ENCODE data around the gene NRGN. TPM values are rescaled to one million over a fixed set of nuclear protein-coding genes. Genes with fewer than 3 reads are reported as not detected.

NRGN gene
- total RNA-seq, 1 donor from 2014 or later: 79.9 TPM

DNA sequence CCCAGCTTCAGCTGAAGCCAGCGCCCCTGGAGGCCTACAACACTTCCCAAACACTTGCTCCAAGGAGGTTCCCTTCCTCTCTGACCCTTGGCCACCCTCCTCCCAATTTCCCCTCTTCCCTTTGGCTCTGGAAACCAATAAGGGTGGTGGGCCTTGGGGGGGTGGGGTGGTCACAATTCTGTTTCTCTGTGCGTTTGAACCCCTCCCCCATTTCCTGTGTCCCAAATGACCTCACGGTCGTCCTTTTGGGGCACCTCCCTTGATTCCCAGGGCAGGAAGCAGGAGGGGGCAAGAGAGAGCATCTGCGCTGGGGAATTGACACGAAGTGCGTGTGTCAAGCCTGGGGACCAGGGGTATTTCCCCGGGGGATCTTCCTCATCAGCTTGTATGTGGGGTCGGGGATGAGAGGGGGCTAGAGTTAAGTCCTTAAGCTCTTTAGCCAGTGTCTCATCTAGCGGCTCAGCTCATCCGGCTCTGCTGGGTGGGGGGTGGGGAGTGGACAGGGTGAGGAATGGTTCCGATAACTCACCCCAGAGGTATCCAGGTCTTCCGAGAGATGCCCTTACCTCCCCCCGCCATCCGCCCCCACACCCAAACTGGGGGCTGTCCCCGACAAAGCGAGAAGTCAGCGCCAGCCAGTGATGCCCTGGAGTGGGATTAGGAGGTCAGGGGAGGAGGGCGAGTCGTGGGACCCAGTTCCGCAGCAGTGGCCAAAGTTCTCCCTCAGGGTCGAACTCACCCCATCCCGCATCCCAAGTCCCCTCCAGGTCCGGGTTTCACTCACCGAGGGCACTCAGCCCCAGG, 21.8 kb downstream of the NRGN start:
- Histone ChIP-seq H3K36me3 (peaks cover 8% of the 10 kb centered on the region), H3K27ac (peak overlapping the region; percentile 89), H3K4me1 (peaks cover 38% of the 10 kb centered on the region), H3K27me3 (peaks cover 22% of the 10 kb centered on the region), H3K9me3 (no peaks in the 10 kb centered on the region), H3K4me3 (peak overlapping the region; percentile 73)
- TF ChIP-seq CTCF (IDR thresholded peaks at IDR 0.05): no peak
- ATAC-seq (no peak), DNase-seq (peak; percentile 66)
- intact Hi-C loops (cut with DNase I): no loop called here

DNA sequence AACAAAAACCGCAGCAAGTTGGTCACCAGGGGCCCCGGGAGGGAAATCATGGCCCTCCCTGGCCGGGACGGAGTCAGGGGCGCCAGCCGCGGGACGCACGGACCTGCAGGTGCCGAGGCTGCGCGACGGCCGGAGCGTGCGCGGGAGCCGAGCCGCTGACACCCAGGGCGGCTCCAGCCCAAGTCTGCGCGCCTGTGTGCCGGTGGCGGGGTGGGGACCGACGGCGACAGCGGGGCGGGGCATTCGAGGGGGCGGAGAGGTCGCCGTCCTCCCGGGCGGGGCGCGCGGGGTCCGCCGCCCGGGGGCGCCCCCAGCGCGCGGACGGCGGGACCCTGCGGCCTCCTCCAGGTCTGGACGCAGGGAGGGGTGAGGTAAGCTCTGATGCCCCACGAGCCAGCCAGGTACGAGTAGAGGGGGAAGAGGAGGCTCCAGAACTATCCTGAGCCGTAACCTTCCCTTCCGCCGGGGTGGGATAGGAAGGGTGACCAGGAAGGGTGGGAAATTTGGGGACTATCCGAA, 22.4 kb downstream of the NRGN start, which contains the start of gene ESAM:
Gene ESAM, minus strand, starts transcription at position 186 of the 519 bp plus-strand sequence. Its CDS starts 136 bp downstream, at position 50.
- peak; percentile 80 for ATAC-seq
- peak; percentile 90 for DNase-seq
- H3K4me3 ChIP-seq: peak within 1 kb of the TSS; percentile 73
- H3K27ac ChIP-seq: peak within 1 kb of the TSS; percentile 89
- intact Hi-C loops (cut with DNase I): no loop called here
- peaks cover 22% of the 10 kb centered on the region for H3K27me3 ChIP-seq
- peaks cover 33% of the 10 kb centered on the region for H3K4me1 ChIP-seq
- TF ChIP-seq CTCF (IDR thresholded peaks at IDR 0.05): no peak
- no peaks in the 10 kb centered on the region for H3K9me3 ChIP-seq
- peaks cover 5% of the 10 kb centered on the region for H3K36me3 ChIP-seq

- intact Hi-C loops (cut with DNase I): no loop called here
- TF ChIP-seq CTCF (IDR thresholded peaks at IDR 0.05): no peak
- H3K27me3 ChIP-seq: peaks cover 22% of the 10 kb centered on the region
- peak; percentile 6 for ATAC-seq
- H3K4me3 ChIP-seq: peak overlapping the region; percentile 73
- no peaks in the 10 kb centered on the region for H3K9me3 ChIP-seq
- DNase-seq: peak; percentile 77
- H3K36me3 ChIP-seq: peaks cover 8% of the 10 kb centered on the region
- peak overlapping the region; percentile 75 for H3K27ac ChIP-seq
- peaks cover 29% of the 10 kb centered on the region for H3K4me1 ChIP-seq
Observed at GRCh38 chr11:124762624-124763155, 22.9 kb downstream of the NRGN start.

GRCh38 chr11:124763156-124763947, 23.6 kb downstream of the NRGN start:
- intact Hi-C loops (cut with DNase I): no loop called here
- TF ChIP-seq CTCF (IDR thresholded peaks at IDR 0.05): peak; percentile 78
- H3K27ac ChIP-seq: peak overlapping the region; percentile 75
- peaks cover 21% of the 10 kb centered on the region for H3K27me3 ChIP-seq
- H3K36me3 ChIP-seq: peaks cover 11% of the 10 kb centered on the region
- no peaks in the 10 kb centered on the region for H3K9me3 ChIP-seq
- H3K4me1 ChIP-seq: peaks cover 22% of the 10 kb centered on the region
- H3K4me3 ChIP-seq: peak overlapping the region; percentile 73
- DNase-seq: peak; percentile 95
- ATAC-seq: peak; percentile 46

GRCh38 chr11:124766156-124766555, 26.4 kb downstream of the NRGN start:
- TF ChIP-seq CTCF (IDR thresholded peaks at IDR 0.05): no peak
- intact Hi-C loops (cut with DNase I): no loop called here
- Histone ChIP-seq H3K27ac (peak overlapping the region; percentile 32), H3K4me3 (no peak overlapping the region), H3K9me3 (no peaks in the 10 kb centered on the region), H3K36me3 (peaks cover 17% of the 10 kb centered on the region), H3K27me3 (no peaks in the 10 kb centered on the region), H3K4me1 (peaks cover 12% of the 10 kb centered on the region)
- ATAC-seq (no peak), DNase-seq (no peak)
